GM18909 (cell line): Measurements from ENCODE around the gene OTUB1.

Experiments
- ATAC-seq: cut with Tn5 transposase; IDR thresholded peaks from one replicate; pipeline ENCODE4 v1.9.1; 2021; ENCODE audit warnings: mild to moderate bottlenecking; ENCODE audit not compliant: unreplicated experiment, poor library complexity

OTUB1 gene

GRCh38 chr11:64020976-64021756 is 34.9 kb downstream of the OTUB1 start:
- no peak for ATAC-seq

GRCh38 chr11:64021757-64022093 is 35.5 kb downstream of the OTUB1 start:
- no peak for ATAC-seq

GRCh38 chr11:64022125-64022784 is 36.0 kb downstream of the OTUB1 start:
- no peak for ATAC-seq

- no peak for ATAC-seq
These were observed 37.8 kb downstream of the OTUB1 start for GRCh38 chr11:64023712-64024710.

GRCh38 chr11:64025205-64025604 is 39.0 kb downstream of the OTUB1 start:
- no peak for ATAC-seq

GRCh38 chr11:64026575-64027205 is 40.5 kb downstream of the OTUB1 start:
- ATAC-seq = no peak

GRCh38 chr11:64027651-64028397 is 41.6 kb downstream of the OTUB1 start:
- ATAC-seq = no peak

- ATAC-seq = no peak
These were observed 42.3 kb downstream of the OTUB1 start for GRCh38 chr11:64028398-64029115.

- no peak for ATAC-seq
These were observed 43.5 kb downstream of the OTUB1 start for GRCh38 chr11:64029773-64030172.

GRCh38 chr11:64031001-64031400 is 44.8 kb downstream of the OTUB1 start:
- no peak for ATAC-seq

- no peak for ATAC-seq
These were observed 45.8 kb downstream of the OTUB1 start for GRCh38 chr11:64032050-64032449.

- no peak for ATAC-seq
These were observed 48.2 kb downstream of the OTUB1 start for GRCh38 chr11:64034411-64034811.

- ATAC-seq = no peak
These were observed 48.9 kb downstream of the OTUB1 start for GRCh38 chr11:64035081-64035524.

- ATAC-seq = no peak
These were observed 49.3 kb downstream of the OTUB1 start, which contains the start of gene FLRT1 for GRCh38 chr11:64035576-64035975. TSS of gene FLRT1 (plus strand) at chr11:64035931. CDS start at chr11:64116268, 80,337 bp downstream.

- ATAC-seq = no peak
These were observed 50.1 kb downstream of the OTUB1 start for GRCh38 chr11:64036087-64037026.

- ATAC-seq = no peak
These were observed 50.9 kb downstream of the OTUB1 start for GRCh38 chr11:64037027-64037634.

- no peak for ATAC-seq
These were observed 52.3 kb downstream of the OTUB1 start for GRCh38 chr11:64038500-64038899.
